Measurements from ENCODE around the gene PLA2G4A.

GRCh38 chr1:186884251-186884650, 55.5 kb downstream of the PLA2G4A start:
- TF ChIP-seq CTCF (IDR thresholded peaks at IDR 0.05), result no peak
- TF ChIP-seq POLR2A (IDR thresholded peaks at IDR 0.05), result no peak
